GM18520 (cell line): ENCODE data around the gene CAPZB.

ENCODE experiments used
- ATAC-seq: cut with Tn5 transposase; IDR thresholded peaks from one replicate; pipeline ENCODE4 v1.9.1; 2021; ENCODE audit not compliant: unreplicated experiment

Gene CAPZB

DNA sequence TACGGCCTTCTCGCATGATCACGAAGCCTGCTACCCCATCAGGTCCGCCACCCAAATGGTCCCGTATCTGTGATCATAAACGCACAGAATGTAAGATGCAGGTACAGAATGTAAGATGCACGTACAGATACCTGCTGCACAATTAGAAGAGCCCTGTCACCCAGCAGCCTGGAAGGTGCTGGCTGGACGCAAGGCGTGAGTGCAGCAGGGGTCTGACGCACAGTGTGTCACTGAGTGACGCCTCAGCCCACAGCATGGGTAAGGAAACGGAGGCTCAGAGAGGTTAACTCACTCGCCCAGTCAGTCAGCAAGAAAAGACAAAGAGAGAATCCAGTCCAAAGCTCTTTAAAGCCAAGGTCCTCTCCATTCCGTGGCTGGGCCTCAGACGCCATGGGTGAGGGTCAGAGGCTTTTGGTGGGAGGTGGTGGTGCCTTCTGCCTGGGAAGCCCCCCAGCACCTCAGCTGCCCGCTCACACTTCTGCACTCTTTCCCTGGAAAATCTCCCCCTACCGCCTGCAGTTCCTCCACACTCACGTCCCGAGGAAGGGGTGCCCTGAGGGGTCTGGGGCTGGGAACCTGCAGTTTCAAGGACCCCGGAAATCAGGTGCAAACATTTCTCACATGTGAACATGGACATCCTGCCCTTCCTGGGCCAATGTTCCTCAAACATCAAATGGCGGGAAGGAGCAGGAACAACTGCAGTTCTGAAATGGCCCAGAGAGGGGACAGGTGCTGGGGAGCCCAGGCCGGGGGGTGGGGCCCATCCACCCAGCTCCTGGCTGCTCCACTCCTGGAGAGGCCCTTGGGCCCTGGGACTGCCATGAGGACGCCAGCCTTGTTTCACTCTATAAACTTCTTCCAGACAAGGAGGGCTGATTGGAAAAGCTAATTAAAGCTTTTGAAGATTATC is 113.9 kb downstream of the CAPZB start:
- ATAC-seq, result no peak

DNA sequence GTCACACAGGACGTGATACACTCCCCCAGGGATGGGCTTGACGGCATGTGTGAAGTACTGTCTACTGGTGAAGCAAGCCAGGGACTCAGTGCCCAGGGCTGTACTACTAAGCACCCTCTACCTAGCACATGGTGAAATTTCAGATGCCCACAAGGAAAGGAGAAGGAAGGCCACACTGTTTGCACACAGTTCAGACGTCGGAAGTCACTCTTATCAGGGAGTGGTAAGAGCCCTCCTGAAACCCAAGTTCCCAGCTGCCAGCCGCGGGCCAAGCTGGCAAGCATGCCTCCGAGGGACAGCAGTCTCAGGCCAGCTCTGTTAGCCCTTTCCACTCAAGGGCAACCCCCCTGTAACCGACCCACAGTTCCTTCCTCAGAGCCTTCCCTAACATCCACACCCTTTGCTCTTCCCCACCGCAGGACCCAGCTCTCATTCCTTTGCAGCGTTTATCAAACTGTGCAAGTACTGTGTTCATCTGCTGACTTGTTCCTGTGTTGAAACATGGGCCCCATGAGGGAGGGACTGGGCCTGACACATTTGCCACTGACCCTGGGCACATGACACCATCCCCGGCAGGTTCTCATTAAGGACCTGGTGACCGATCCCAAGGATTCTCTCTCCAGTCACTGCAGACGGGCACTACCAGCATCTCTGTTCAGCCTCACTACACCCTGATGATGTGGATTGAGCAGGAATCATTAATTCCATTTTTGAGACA is 114.7 kb downstream of the CAPZB start:
- ATAC-seq, result no peak

DNA sequence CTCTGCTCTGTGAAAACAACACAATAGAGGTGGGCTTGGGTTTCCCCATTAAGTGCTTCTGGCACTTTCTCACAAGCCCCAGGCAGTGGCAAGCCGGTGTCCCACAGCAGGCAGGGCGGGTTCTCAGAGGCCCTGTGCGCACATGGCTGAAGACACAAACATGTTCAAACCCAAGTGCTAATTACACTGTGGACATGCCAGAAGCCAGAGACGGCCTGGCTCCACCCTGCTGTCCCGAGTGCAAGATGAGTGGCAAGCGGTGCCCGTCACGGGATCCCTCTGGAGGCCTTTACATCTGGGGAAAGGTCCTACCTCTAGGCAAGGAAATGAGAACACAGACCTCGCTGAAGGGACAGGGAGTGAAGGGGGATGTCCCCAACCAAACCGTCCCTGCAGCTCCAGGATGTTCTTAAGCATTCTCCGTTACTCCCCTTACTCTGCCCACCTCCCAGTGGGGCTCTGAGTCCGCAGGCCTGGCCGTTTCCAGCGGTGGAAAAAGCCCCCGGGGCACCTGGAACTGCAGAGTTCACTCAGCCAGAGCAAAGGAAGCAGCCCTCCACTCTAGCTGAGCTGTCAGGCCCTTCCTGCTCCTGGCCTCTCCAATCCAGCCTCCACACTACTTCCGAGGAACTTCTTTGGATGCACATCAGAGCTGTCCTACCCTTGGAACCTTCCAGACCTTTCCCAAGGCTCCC is 115.8 kb downstream of the CAPZB start:
- ATAC-seq, result no peak

DNA sequence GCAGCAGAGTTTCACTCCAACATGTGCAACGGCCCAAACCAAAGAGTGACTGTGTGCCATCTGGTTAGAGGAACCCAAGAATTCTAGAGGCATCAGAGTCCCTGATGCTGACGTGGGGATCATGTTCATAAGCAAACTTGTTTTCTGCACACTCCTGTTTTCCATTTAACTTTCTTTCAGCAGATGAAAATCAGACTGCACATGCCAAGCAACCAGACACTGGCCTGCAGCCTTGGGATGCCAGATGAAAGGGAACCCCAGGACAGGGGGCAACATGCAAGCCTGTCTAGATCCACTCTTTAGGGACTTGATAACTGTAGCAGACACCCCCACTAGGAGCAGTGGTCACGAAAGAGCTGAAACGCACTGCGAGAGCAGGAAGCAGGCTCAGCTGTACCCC is 116.4 kb downstream of the CAPZB start:
- ATAC-seq, result no peak

DNA sequence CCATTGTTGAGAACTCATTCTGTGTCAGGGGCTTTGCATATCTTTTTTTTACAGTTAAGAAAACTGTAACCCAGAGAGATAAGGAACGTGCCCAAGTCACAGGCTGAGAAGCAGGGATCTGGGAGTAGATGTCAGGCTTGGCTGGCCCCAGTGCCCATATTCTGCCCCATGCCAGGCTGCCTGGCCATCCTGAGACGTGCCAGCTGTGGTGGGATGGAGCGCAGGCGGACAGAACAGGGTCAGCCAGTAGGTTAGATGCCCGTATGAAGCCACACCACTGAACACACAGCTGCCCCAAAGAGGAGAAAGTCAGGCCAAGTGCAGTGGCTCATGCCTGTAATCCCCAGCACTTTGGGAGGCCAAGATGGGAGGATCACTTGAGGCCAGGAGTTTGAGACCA is 117.3 kb downstream of the CAPZB start:
- ATAC-seq, result no peak

DNA sequence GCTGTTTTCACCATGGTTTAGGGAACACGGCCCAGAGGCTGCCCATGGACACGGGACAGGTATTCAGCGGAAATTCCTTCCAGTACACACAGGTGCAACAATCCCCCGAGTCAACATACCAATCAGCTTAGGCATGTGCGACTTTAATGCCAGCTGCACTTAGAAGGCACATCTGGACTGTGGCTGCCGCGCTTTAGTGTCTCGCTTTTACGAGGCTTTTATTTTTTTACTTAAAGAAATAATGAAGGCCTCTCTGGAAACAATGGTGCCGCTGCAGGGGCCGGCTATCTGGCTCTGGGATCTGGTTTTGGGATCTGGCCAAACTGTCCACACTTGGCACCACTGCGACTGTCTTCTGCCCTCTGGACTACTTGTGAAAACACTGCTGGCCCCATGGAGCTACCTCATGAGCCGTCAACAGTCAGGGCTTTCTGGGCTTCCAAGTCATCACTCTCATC is 117.7 kb downstream of the CAPZB start:
- ATAC-seq, result no peak

DNA sequence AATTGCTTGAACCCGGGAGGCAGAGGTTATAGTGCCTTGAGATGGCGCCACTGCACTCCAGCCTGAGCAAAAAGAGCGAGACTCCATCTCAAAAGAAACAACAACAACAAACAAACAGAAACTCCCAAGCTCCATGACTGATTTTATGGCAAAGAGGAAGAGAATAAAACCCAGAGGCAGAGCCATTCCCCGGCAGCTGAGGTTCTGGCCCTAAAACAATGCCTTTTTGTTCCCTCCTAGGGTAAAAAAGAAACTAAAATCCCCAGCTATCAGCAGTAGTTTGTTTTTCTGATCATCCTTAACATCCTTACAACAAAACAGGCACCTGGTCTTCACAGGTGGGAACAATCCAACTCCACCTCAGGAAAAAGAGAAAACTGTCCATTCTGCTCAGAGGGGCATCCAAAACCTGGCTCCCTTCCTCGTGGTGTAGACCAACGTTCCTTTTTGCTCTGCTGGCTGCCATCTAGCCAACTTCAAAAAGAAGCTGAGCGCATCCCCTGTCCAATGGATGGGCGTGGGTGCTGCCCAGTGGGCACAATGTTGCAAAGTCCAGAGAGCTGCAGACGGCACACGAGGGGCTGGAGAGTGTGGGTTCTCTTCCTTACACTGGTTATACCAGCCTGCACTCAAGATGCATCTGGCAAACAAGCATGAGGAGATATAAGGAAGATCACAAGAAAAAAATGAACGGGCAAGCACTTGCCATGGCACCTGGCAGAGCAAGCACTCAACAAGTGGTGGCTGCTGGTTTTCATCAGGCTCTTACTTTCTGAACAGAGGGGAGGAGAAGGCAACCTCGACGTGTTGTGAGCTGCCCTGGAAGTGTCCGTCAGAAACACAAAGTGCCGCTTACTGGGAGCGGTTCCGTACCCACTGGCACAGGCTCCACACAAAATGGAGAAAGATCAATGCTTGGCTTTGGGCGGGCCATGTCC is 118.5 kb downstream of the CAPZB start:
- no peak for ATAC-seq

DNA sequence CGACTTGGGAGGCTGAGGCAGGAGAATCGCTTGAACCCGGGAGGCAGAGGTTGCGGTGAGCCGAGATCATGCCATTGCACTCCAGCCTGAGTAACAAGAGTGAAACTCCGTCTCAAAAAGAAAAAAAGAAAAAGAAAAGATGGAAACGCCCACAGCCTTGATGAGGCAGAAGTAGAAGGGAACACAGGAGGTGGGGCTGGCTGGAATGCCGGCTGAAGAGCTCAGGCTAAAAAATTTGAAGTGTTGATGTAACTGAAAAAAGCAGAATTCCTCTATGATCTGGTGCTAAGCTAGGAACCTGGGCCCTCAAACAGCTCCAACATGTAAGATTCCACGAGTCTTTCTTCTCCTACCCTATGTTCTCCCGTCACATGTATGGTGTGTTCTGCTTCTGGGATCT is 119.6 kb downstream of the CAPZB start:
- ATAC-seq, result no peak

DNA sequence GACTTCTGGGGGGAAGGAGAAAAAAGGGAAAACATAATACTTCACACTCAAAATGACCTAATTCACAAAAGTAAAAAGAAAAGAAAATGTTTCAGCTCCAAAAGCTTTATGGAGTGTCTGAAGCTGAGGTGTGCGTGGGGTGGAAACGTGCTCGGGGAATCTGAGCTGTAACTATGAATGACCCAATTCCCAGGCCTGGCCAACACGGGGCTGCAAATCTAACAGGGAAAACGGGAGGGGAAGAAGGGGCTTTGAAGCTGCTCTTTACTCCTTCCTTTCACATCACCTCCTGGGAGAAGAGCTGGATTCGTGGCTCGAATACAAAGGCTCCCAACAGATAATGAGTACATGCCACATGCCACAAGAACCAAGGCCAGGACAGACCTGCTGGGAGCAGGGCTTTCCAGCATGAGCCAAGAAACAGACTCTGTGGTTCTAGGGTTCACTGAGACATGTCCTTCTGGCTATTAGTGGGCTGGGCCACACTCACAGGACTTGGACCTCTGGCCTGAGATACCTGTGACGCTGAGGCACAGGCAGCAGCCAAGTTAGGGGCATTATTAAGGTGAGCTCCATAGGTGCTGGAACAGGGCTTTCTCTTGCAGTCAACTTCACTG is 121.7 kb downstream of the CAPZB start:
- ATAC-seq, result no peak

DNA sequence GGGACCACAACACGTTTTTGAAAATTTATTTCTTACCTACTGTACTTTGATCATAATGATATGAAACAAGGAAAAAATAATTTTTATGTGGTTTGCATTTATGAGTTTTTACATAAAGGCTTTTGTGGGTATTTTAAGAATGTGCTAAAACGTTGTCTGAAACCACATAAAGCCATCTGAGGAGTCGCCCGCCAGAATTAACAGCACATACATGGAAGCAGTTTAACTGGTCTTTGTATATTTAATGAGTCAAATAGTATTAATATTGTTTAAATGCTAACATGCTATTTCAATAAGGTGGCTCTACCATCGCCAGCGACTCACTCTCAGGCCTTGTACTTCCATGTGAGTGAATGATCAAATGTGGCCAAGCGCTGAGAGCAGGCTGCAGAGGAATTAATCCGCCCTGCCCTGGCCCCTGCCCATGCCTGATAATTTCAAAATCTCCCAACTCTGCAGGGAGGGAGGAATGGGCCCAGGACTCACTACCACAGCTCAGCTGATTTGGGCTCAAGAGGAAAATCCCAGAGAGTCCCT is 123.7 kb downstream of the CAPZB start:
- ATAC-seq, result no peak

DNA sequence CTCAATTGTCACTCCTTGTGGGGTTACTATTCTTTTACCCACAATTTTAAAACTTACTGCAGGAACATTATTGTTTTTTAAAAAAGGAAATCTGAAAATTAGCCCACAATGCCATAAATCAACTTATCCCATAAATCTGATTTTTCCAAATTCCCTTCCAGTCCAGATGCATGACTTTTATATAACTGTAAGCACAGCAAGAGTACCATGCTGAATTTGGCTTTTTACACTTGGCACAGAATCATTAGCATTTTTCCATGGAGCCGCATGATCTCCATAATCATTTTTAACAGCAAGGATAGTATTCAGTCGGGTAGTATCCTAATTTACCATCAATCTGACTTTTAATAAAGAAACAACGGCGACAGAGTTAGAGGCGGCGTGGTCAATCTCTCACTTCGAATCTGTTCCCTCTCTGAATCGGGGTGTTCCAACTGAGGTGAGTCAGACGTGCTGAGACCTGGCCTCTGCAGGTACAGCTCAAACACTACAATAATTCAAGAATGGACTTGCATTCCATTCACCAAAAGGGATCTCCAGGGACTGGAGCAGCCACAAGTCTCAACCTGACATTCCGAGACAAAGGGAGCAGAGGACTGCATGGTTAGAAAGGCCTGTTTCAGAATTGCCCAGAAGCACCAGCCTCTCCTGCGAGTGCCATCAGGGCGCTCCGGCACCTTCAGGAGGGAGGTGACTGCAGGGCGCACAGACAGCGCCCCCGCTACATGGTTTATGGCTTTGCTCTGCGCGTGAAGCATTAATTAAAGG is 124.3 kb downstream of the CAPZB start:
- ATAC-seq, result no peak

DNA sequence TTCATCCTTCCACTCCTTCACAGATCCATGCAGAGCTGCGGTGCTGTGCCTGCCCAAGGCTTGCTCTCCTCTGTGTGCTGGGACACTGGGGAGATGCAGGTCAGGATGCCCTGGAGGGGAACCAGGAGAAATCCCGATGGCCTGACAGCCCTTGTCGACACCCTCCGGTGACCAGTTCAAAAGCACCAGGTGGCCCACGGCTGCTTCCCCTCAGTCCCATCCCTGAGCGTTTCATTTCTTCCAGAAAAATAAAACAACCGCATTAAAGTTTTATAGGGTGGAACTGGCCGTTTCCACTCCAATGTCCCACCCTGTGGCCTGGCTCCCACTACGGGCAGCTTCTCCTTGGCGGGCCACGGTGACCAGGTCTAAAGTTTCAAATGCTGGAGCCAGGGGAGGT is 124.9 kb downstream of the CAPZB start:
- ATAC-seq, result no peak

DNA sequence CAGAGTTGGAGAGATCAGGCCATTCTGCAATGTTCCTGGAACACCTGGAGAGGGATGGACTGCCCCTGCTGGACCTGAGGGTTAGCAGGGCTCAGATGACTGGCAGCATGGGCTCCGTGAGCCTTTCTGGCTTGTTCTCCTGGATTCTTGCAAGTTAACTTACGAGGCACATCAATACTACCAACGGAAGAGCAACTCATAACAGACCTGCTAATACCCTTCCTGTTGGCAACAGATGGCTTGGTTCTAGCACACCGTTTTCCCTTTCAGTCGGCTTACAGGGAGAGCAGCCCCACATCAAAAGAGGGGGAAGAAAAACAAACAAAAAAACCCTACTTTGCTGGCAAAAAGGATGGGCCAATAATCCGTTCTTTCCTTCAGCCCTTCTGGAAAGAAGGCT is 125.3 kb downstream of the CAPZB start:
- ATAC-seq, result no peak

DNA sequence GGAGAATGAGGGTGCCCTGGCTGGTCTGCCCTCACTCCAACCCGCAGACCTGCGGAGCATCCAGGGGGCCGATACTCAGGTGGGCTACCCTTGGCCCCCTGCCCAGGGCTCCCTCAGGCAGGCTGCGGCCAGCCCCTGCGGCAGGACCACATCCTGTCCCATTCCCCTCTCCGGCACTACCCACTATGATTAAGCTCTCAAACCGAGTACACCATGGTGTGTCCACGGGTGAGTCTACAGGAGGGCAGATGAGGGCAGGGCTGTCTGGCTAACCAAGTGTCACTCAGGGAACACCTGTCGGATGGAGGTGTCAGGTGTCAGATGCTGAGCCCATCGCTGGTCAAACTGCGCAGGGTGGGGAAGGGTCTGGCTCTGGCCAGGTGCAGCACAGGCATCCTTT is 126.0 kb downstream of the CAPZB start:
- ATAC-seq, result no peak

DNA sequence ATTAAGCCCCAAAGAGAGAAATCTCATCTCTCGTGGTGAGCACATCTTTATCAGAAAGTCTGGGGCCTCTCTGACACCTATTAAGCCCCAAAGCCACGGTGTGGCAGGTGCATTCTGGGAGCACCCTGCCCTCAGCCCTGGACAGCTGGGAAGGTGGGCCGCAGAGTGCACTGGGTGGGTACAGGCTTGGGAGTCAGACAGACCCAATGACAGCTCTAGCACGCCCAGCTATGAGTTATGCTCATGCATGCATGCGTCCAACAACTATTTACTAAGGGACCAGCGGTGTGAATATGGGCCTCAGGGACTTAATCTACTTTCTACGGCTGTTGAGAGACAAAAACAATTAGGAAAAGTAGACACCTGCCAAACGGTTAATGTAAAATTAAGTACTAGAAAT is 126.6 kb downstream of the CAPZB start:
- ATAC-seq, result no peak

DNA sequence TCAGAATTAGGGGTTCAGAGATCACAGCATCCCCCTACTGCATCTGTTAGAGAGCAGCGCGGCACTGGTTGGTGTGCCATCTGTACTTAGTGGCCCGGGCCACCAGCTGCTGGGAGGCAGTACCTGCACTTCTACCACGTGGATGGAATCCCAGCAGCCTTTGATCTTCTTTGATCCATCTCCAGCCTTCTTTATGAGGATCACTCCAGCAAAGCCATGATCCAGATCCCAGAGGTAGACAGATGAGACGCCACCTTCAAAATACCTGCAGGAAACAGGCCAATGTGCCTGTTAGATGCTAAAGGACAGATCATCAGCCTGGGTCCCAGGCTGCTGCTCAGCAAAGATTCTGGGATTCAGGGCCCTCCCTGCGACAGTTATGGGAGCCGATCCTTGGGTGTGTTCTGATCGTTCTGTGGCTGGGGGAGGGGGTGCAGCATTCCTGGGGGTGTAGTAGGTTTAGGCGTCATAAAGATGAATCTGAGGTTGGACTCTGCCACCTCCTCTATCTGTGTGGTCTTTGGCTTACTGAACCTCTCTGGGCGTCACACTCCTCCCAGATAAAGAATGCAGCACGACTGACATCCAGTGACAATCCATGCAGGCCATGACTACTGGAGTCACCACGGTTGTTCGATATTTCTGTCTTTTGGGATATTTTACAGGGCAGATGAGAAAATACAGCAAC is 127.9 kb downstream of the CAPZB start:
- ATAC-seq, result no peak

DNA sequence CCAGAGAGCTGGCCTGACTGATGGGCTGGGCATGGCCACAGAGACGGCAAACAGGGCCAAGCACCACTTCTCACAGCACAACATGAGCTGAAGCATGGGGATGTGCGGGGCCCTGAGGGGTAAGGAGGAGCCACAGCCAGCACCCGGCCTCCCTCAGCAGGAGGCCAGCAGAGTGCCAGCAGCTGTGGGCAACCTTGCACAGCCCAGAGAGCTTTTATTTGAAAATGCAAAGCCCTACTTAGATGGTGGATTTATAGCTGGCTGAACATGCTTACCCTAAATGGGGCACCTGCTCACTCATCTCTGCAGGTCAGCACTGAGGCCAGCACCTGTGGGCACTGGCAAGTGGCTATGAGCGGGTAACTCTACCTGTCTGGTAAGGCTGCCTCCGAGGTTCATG is 129.1 kb downstream of the CAPZB start:
- no peak for ATAC-seq

DNA sequence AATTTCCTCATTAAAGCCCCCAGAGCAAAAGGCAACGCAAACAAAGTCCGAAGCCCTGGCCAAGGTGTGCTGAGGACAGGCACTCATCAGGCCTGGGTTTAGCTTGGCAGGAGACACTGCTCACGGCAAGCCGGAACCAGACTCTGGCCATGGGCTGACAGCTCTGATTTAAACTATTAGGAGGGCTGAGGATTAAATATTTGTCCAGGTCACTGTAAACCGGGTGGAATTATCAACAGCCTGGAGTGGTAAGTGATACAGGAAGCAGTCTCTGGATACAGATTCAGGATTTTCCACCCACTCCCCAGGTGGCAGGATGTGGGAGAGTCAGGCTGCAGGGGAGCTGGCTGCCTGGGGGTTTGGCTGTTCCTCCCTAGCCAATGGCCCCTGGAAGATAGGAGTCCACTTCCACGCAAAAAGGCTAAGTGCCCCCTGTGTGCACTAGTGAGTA is 130.8 kb downstream of the CAPZB start:
- ATAC-seq, result no peak

DNA sequence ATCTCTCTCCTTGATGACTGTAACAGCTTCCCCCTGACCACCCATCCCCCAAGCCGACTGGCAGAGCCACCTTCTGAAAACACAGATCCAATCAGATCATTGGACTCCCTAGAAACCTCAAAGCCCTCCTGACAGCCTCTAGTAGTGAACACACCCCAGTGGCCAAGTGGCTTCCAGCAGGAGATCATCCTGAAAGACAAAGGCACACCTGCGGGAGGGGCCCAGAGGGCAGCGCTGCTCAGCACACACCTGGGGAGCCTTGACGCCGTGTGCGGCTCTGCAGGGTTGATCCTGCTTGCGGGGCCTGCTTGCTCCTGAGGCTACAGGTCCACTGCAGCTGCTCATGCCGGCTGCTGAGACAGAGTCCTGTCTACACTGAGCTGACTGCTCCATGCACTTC is 131.7 kb downstream of the CAPZB start:
- ATAC-seq, result no peak
